Tibial artery (tissue), 4 donors: ENCODE results near the gene FHAD1.

Experiments used
- DNase-seq, 2 donors: peaks; one replicate each; pipeline ENCODE4 v3.0.0-alpha.2; 2019
- H3K27ac ChIP-seq, 2 donors: fragments of 200-600 bp; sonication (generic) in 1 of 2; 1 replicate in 1 of 2; 2 replicates in 1 of 2; pipeline ENCODE4 v1.5.1; 2018 to 2019; ENCODE audit warnings: mild to moderate bottlenecking in 1 of 2
- H3K27me3 ChIP-seq, 2 donors: fragments of 200-600 bp; sonication (generic) in 1 of 2; one replicate each; pipeline versions ENCODE4 v1.5.1 to v1.6.0; 2016 to 2019
- H3K36me3 ChIP-seq, 3 donors: fragments of 200-600 bp; sonication (generic) in 2 of 3; one replicate each; pipeline ENCODE4 v1.5.1; 2016 to 2019; ENCODE audit warnings: mild to moderate bottlenecking in 2 of 3
- H3K4me1 ChIP-seq, 4 donors: fragments of 200-600 bp; sonication (generic) in 2 of 4; 1 replicate in 3 of 4; 2 replicates in 1 of 4; pipeline ENCODE4 v1.5.1; 2016 to 2019
- H3K4me3 ChIP-seq, 2 donors: fragments of 200-600 bp; sonication (generic) in 1 of 2; 1 replicate in 1 of 2; 2 replicates in 1 of 2; pipeline ENCODE4 v1.5.1; 2018 to 2019; ENCODE audit warnings: mild to moderate bottlenecking in 2 of 2
- H3K9me3 ChIP-seq, 3 donors: fragments of 200-600 bp; sonication (generic) in 1 of 3; one replicate each; pipeline ENCODE4 v1.5.1; 2016 to 2019
- CTCF ChIP-seq, 2 experiments: fragments of 200-600 bp in 1 of 2; fragments of 450-650 bp in 1 of 2; IDR thresholded peaks; one replicate each; pipeline ENCODE4 v1.5.1; 2017 to 2019; ENCODE audit warnings: antibody characterized with exemption in 2 of 2, mild to moderate bottlenecking in 1 of 2, moderate library complexity in 1 of 2
- intact Hi-C: fragments of 100-400 bp; cut with DNase I; formaldehyde crosslinking; loops from one replicate; pipeline ENCODE4 v1.15.0; 2023; ENCODE audit warnings: low total_unique reads

The FHAD1 gene

GRCh38 chr1:15400627-15401026, 153.6 kb downstream of the FHAD1 start:
- Histone ChIP-seq H3K27ac (no peak overlapping the region), H3K4me1 (peaks cover 0 to 11% (median 2%) of the 10 kb centered on the region in 4 donors), H3K9me3 (peaks cover 0 to 10% (median 4%) of the 10 kb centered on the region in 3 donors), H3K27me3 (no peaks in the 10 kb centered on the region), H3K36me3 (no peaks in the 10 kb centered on the region), H3K4me3 (no peak overlapping the region)
- intact Hi-C loops, result no loop called here
- no peak for DNase-seq
- TF ChIP-seq CTCF (IDR thresholded peaks at IDR 0.05), result no peak

- Histone ChIP-seq H3K27ac (no peak overlapping the region), H3K4me1 (peaks cover 0 to 11% (median 3%) of the 10 kb centered on the region in 4 donors), H3K4me3 (no peak overlapping the region), H3K9me3 (peaks cover 0 to 10% (median 4%) of the 10 kb centered on the region in 3 donors), H3K27me3 (no peaks in the 10 kb centered on the region), H3K36me3 (no peaks in the 10 kb centered on the region)
- no peak for TF ChIP-seq CTCF (IDR thresholded peaks at IDR 0.05)
- DNase-seq, result no peak
- intact Hi-C loops, result no loop called here
Observed at GRCh38 chr1:15401391-15402055, 154.5 kb downstream of the FHAD1 start.

GRCh38 chr1:15402809-15403450, 155.9 kb downstream of the FHAD1 start:
- Histone ChIP-seq H3K4me3 (no peak overlapping the region), H3K4me1 (peaks cover 0 to 25% (median 14%) of the 10 kb centered on the region in 4 donors), H3K27ac (no peak overlapping the region), H3K9me3 (peaks cover 0 to 10% (median 4%) of the 10 kb centered on the region in 3 donors), H3K27me3 (no peaks in the 10 kb centered on the region), H3K36me3 (no peaks in the 10 kb centered on the region)
- no peak for TF ChIP-seq CTCF (IDR thresholded peaks at IDR 0.05)
- intact Hi-C loops, result no loop called here
- DNase-seq, result no peak

- peaks cover 0 to 10% (median 4%) of the 10 kb centered on the region in 3 donors for H3K9me3 ChIP-seq
- no peak for TF ChIP-seq CTCF (IDR thresholded peaks at IDR 0.05)
- H3K27me3 ChIP-seq, result no peaks in the 10 kb centered on the region
- no peak for DNase-seq
- no peaks in the 10 kb centered on the region for H3K36me3 ChIP-seq
- H3K27ac ChIP-seq, result no peak overlapping the region
- H3K4me3 ChIP-seq, result no peak overlapping the region
- intact Hi-C loops, result no loop called here
- H3K4me1 ChIP-seq, result peaks cover 0 to 29% (median 18%) of the 10 kb centered on the region in 4 donors
Observed at GRCh38 chr1:15403962-15404580, 157.0 kb downstream of the FHAD1 start.

- Histone ChIP-seq H3K4me1 (peaks cover 0 to 34% (median 25%) of the 10 kb centered on the region in 4 donors), H3K36me3 (no peaks in the 10 kb centered on the region), H3K4me3 (no peak overlapping the region), H3K27ac (no peak overlapping the region), H3K9me3 (no peaks in the 10 kb centered on the region), H3K27me3 (no peaks in the 10 kb centered on the region)
- no peak for TF ChIP-seq CTCF (IDR thresholded peaks at IDR 0.05)
- DNase-seq, result no peak
- intact Hi-C loops, result no loop called here
Observed at GRCh38 chr1:15405106-15405850, 158.3 kb downstream of the FHAD1 start.
